Neuron (in vitro differentiated cells): Measurements from ENCODE around the gene ISG15.
"Not testable (repeated sequence)": the region's sequence is repeated elsewhere in the genome, so short reads cannot be mapped to it uniquely, and the experiment has no call there.

Experiments
- H2AFZ ChIP-seq: one replicate; pipeline ENCODE4 v1.6.1; 2013; ENCODE audit warnings: low read depth, mild to moderate bottlenecking, inconsistent platforms, low read length, moderate library complexity
- H3K27me3 ChIP-seq: one replicate; pipeline ENCODE4 v1.6.1; 2013; ENCODE audit warnings: low read length; ENCODE audit not compliant: insufficient read depth
- H3K36me3 ChIP-seq: one replicate; pipeline ENCODE4 v1.6.1; 2013; ENCODE audit warnings: low read length; ENCODE audit not compliant: insufficient read depth
- H3K4me1 ChIP-seq: one replicate; pipeline ENCODE4 v1.6.1; 2013; ENCODE audit warnings: low read length; ENCODE audit not compliant: insufficient read depth
- H3K4me3 ChIP-seq: 2 replicates; pipeline ENCODE4 v1.5.1; 2013; ENCODE audit warnings: mild to moderate bottlenecking, low read length, moderate library complexity
- H3K9me3 ChIP-seq: one replicate; pipeline ENCODE4 v1.6.1; 2013; ENCODE audit warnings: low read length

The ISG15 gene

DNA sequence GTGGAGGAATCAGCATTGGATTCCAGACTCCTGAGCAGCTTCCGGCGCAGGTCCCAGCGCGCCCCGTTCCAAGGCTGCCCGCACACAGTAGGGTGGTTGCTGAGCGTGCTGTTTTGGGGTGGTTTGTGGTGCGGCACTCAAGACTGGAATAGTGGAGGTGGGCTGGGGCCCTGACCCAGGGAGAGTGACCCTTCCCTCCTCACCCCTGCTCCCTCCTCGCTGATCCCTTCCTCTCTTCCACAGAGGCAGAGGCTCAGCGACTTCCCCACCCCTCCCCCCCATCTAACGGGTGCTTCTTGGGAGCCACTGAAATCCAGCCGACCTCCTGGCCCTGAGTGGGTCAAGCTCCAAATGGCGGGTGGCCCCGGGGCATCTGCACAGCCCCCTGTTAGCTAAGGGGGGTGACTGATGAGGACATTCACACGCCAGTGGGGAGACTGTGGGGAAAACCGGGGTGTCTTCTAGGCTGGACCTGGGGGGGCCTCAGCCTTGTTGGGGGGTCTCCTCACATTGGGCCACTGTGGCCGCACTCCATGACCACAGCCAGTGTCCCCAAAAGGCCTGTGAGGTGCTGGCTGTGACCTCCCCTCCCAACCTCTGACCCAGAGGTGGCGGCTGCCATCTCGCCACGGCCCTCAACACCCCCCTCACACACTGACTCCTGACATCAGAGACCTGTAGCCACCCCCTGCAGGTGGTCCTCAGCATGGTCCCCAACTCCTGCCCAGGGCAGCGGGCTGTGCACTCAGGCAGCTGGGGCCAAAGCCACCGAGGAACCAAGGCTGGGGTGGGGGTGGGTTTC is 9.5 kb upstream of the ISG15 start:
- Histone ChIP-seq H3K9me3 (no peaks in the 10 kb centered on the region), H3K27me3 (no peaks in the 10 kb centered on the region), H3K4me3 (no peak overlapping the region), H3K4me1 (peaks cover 29% of the 10 kb centered on the region), H2AFZ (no peak overlapping the region), H3K36me3 (peaks cover 2% of the 10 kb centered on the region)

DNA sequence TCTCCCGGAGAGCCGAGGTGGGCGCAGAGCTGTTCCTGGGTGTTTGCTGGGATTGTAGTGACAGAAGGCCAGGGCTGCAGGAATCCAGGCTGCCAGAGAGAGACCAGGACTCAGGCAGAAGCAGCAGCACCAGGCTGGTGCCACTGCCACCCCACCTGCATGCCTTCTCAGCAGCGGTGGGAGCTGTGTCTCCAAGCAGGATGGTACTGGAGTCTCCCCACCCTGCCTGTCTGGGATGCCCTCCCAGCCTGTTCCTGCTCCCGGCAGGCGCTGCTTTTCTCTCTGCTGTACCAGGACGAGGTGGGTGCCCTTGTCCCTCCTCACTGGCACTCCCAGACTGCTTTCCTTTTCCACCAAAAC is 8.9 kb upstream of the ISG15 start:
- Histone ChIP-seq H2AFZ (no peak overlapping the region), H3K9me3 (no peaks in the 10 kb centered on the region), H3K4me3 (no peak overlapping the region), H3K36me3 (peaks cover 2% of the 10 kb centered on the region), H3K4me1 (peaks cover 29% of the 10 kb centered on the region), H3K27me3 (no peaks in the 10 kb centered on the region)

DNA sequence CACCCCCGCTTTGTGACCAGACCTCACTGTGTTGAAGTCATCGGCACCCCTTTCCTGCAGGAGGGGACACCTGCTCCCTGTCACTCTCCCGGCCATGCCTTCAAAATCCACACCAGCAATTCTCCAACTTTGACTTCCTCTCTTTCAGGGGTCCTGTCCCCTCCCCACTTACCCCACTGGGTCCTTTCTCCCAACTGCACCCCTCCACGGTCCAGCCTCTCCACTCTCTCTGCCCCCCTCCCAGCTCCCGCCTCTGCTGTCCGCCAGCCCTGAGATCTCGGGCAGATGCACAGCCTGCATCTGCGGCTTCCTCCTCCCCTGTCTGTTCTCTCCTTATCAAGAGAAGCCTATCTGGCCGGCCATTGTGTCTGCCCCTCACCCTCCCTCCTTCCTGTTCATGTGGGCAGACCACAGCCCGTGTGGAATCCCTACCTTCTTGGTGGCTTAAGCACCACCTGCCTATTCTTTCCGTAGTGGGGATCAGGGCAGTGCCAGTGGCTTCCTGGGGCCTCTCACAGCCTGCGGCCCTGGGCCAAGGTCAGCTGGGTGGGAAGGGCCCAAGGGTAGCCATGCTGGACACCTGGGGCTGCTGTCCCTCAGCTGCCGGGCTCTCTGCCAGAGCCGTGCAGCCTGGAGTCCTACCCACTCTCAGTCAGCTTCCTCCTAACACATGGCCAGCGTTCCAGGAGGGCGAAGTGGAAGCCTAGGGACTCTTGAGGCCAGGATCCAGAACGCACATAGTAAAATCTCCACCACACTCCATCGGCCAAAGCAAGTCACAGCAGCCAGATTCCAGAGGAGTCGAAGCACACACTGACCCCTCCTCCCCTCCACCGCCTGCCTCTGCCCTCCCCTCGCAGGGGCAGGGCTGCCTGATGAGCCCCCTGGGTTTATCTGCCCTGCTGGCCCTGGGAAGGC is 8.3 kb upstream of the ISG15 start:
- H3K36me3 ChIP-seq, result peaks cover 2% of the 10 kb centered on the region
- no peaks in the 10 kb centered on the region for H3K9me3 ChIP-seq
- peaks cover 29% of the 10 kb centered on the region for H3K4me1 ChIP-seq
- no peak overlapping the region for H2AFZ ChIP-seq
- H3K4me3 ChIP-seq, result peak overlapping the region; percentile 34
- H3K27me3 ChIP-seq, result no peaks in the 10 kb centered on the region

DNA sequence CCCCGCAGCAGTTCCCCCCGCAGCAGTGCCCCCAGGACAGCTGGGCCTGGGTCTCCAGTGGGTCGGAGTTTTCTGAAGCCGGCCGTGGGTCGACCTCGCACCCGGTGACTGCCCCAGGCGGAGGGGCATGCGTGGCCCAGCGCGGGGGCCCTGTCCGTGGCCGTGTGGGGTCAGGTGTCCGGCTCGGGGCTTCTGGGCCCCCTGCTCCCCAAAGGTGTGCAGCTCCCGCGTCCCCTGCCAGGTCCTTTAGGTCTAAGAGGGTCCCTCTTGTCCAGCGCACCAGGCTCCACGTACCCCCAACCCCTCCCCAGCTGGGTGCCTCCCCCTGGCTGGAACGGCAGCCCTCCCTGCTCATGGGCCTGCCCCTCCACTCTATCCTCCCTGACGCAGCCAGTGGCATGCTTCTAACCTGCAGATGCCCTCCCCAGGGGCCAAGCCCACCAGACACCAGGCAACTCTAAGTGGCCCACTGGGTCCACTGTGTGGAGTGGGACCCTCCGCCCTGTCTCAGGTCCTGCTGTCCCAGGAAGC is 7.5 kb upstream of the ISG15 start:
- no peaks in the 10 kb centered on the region for H3K27me3 ChIP-seq
- no peaks in the 10 kb centered on the region for H3K9me3 ChIP-seq
- H3K4me1 ChIP-seq, result peaks cover 29% of the 10 kb centered on the region
- H3K36me3 ChIP-seq, result peaks cover 2% of the 10 kb centered on the region
- no peak overlapping the region for H2AFZ ChIP-seq
- no peak overlapping the region for H3K4me3 ChIP-seq

DNA sequence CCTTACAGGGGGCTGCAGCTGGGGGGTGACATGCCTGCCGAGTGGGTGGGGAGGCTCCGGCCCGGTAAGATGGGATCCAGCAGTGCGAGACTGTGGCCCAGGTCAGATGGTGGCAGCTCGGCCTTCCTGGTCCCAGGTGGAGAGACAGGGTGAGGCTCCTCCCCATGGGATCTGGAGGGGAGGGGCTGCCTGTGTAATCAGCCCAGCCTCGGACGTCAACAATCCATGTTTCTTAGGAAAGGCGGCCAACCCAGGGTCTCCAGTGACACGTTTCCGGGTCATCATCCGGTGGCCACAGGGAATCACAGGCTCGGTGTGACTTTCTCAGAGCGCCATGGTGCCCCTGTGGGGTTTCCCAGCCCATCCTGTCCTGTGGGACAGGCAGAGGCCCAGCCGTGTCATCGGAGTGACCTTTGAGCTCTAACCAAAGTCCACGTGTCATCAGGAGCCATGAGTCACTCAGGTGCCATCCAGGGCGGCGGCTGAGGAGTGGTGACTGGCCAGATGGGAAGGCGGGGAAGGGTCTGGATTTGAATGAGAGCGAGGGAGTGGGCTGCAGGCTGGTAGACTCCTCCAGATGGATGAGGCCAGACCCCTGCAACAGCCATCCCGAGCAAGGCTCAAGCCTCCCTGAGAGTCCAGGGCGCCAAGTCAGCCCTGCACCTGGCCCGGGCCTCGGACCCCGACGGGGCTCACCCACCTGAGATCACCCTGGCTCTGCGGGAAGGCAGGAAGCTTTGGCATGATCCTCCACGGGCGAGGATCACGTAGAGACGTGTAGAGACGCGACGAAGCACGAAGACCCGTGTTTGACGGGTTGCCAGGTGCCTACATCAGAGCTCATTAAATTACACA is 6.8 kb upstream of the ISG15 start:
- Histone ChIP-seq H3K36me3 (peaks cover 2% of the 10 kb centered on the region), H3K9me3 (no peaks in the 10 kb centered on the region), H3K4me1 (peaks cover 29% of the 10 kb centered on the region), H3K4me3 (no peak overlapping the region), H2AFZ (no peak overlapping the region), H3K27me3 (no peaks in the 10 kb centered on the region)

DNA sequence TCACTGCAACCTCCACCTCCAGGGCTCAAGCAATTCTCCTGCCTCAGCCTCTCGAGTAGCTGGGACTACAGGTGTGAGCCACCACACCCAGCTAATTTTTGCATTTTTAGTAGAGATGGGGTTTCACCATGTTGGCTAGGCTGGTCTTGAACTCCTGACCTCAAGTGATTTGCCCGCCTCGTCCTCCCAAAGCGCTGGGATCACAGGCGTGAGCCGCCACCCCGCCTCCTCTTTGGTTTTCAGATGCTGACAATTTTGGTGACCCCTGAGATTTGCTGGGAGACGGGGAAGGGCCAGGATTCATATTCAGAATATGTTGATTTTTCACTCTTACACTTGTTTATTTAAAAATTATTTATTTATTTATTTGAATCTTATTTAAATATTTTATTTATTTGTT is 3.2 kb upstream of the ISG15 start:
- not testable (repeated sequence) for H3K36me3 ChIP-seq, H3K27me3 ChIP-seq, H3K4me3 ChIP-seq, H3K9me3 ChIP-seq, H2AFZ ChIP-seq
- H3K4me1 ChIP-seq, result peaks cover 30% of the 10 kb centered on the region

DNA sequence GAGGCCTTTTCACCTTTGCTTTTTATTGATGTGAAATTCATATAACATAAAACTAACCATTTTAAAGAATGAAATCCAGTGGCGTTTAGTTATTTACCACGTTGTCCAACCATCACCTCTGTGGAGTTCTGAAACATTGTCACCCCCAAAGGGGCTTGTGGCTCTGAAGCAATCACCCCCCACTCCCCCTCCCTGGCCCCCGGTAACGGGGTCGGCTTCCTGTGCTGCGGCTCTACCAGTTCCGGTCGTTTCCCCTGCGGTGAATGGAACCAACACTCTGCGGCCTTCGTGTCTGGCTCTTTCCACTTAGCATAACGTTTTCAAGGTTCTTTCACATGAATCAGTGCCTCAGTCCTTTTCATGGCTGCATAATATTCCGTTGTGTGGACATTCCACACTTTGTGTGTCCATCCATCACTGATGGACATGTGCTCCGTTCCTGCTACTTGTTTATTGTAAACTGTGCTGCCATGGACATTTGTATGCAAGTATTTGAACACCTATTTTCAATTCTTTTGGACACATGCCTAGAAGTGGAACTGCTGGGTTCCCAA is 1.8 kb upstream of the ISG15 start:
- no peaks in the 10 kb centered on the region for H3K27me3 ChIP-seq
- no peaks in the 10 kb centered on the region for H3K9me3 ChIP-seq
- H3K36me3 ChIP-seq, result no peaks in the 10 kb centered on the region
- no peak overlapping the region for H2AFZ ChIP-seq
- no peak overlapping the region for H3K4me3 ChIP-seq
- H3K4me1 ChIP-seq, result peaks cover 19% of the 10 kb centered on the region

DNA sequence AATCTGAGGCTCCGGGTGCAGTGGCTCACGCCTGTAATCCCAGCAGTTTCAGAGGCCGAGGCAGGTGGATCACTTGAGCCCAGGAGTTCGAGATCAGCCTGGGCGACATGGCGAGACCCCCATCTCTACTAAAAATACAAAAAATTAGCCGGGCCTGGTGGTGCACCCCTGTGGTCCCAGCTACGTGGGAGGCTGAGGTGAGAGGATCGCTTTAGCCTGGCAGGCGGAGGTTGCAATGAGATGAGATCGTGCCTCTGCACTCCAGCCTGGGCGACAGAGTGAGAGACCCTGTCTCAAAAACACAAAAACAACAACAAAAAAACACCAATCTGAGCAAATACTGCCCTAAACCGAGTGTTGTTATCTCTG is 577 bp upstream of the ISG15 start:
- peak overlapping the region; percentile 57 for H3K4me3 ChIP-seq

DNA sequence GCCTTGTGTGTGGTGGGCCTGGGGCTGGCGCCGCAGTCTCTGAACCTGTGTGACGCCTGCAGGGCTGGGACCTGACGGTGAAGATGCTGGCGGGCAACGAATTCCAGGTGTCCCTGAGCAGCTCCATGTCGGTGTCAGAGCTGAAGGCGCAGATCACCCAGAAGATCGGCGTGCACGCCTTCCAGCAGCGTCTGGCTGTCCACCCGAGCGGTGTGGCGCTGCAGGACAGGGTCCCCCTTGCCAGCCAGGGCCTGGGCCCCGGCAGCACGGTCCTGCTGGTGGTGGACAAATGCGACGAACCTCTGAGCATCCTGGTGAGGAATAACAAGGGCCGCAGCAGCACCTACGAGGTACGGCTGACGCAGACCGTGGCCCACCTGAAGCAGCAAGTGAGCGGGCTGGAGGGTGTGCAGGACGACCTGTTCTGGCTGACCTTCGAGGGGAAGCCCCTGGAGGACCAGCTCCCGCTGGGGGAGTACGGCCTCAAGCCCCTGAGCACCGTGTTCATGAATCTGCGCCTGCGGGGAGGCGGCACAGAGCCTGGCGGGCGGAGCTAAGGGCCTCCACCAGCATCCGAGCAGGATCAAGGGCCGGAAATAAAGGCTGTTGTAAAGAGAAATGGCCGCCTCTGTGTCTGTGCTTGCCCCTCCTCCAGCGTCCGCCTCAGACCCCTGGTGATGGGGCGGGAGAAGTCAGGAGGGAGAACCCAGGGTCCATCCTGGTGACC is 788 bp downstream of the ISG15 start:
- no peaks in the 10 kb centered on the region for H3K36me3 ChIP-seq
- H3K9me3 ChIP-seq, result no peaks in the 10 kb centered on the region
- H3K27me3 ChIP-seq, result no peaks in the 10 kb centered on the region
- peak overlapping the region; percentile 57 for H3K4me3 ChIP-seq
- H3K4me1 ChIP-seq, result peaks cover 20% of the 10 kb centered on the region
- H2AFZ ChIP-seq, result no peak overlapping the region

More for the DNA sequence above, 577 bp upstream of the ISG15 start:
- not testable (repeated sequence) for H3K36me3 ChIP-seq, H3K9me3 ChIP-seq, H3K27me3 ChIP-seq
- peak overlapping the region; percentile 80 for H2AFZ ChIP-seq
- H3K4me1 ChIP-seq, result peaks cover 19% of the 10 kb centered on the region

DNA sequence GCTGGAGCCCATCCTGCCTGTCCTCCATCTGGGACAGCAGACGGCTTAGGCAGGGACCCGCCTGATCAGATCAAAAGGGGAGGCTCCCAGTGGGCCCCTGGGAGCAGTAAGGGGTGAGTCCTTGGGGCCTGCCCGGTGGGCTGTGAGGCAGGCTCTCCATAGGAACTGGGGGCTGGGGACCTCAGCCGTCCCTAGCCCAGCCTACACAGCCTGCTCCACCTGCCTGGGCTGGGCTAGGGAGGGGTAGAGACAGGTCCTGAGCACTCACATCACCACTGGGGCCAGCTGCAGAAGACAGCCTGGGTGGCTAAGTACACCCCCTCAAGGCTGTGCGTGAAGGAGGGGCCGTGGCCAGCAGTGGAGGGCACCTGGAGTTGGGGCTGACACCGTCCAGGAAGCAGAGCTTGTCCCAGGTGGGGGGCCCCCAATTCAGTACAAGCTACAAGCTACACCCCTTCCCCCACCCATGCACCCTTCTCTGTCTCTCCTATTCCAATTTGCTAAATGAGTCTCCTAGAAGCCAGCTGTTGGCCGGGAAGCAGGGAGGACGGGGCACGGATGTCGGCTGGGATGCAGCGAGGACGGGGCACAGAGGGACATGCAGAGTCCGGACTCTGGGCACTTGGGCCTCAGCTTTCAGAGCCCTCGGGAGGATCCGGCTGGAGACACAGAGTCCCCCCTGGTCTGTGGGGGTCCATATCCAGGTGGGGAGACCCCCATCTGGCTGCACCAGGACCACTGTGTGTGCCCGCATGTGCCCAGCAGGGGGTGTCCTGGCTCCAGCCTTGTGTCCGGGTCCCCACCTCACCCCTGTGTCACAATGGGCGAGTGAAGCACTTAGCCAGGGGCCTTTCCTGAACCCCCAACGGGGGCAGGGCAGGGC is 1.7 kb downstream of the ISG15 start:
- Histone ChIP-seq H3K4me1 (peaks cover 22% of the 10 kb centered on the region), H2AFZ (no peak overlapping the region), H3K4me3 (no peak overlapping the region), H3K27me3 (no peaks in the 10 kb centered on the region), H3K36me3 (no peaks in the 10 kb centered on the region), H3K9me3 (no peaks in the 10 kb centered on the region)

DNA sequence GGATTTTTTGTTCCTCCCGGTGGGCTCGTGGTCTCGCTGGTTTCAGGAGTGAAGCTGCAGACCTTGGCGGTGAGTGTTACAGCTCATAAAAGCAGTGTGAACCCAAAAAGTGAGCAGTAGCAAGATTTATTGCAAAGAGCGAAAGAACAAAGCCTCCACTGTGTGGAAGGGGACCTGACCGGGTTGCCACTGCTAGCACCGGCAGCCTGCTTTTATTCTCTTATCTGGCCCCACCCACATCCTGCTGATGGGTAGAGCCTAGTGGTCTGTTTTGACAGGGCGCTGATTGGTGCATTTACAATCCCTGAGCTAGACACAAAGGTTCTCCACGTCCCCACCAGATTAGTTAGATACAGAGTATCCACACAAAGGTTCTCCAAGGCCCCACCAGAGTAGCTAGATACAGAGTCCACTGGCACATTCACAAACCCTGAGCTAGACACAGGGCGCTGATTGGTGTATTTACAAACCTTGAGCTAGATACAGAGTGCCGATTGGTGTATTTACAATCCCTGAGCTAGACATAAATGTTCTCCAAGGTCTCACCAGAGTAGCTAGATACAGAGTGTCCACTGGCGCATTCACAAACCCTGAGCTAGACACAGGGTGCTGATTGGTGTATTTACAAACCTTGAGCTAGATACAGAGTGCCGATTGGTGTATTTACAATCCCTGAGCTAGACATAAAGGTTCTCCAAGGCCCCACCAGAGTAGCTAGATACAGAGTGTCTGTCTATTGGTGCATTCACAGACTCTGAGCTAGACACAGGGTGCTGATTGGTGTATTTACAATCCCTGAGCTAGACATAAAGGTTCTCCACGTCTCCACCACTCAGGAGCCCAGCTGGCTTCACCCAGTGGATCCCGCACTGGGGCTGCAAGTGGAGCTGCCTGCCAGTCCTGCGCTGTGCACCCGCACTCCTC is 4.4 kb downstream of the ISG15 start:
- H3K9me3 ChIP-seq, H3K4me3 ChIP-seq, H3K27me3 ChIP-seq, H3K36me3 ChIP-seq, H2AFZ ChIP-seq: not testable (repeated sequence)
- peaks cover 30% of the 10 kb centered on the region for H3K4me1 ChIP-seq
